GM10248 (cell line): ENCODE measurements around the gene PEPD.
"Not testable (repeated sequence)": the region's sequence is repeated elsewhere in the genome, so short reads cannot be mapped to it uniquely, and the experiment has no call there.

Experiments
- CTCF ChIA-PET: fragments of 300-600 bp; sonication (Branson Sonifier 250); formaldehyde crosslinking; extraction: SDS; loops from one replicate; lab custom pipeline; 2021; ENCODE audit warnings: antibody characterized with exemption; lab: Yijun Ruan, JAX
- POLR2A ChIA-PET: fragments of 350-650 bp; sonication (Branson Sonifier 250); formaldehyde crosslinking; extraction: SDS; loops from one replicate; lab custom pipeline; 2020; ENCODE audit warnings: antibody characterized with exemption; lab: Yijun Ruan, JAX
- DNase-seq: peaks from one replicate; pipeline ENCODE4 v3.0.0; 2012; ENCODE audit errors: extremely low spot score
- CTCF ChIP-seq: IDR thresholded peaks from 2 replicates; pipeline ENCODE4 v1.5.1; 2012; ENCODE audit warnings: mild to moderate bottlenecking, low read depth; ENCODE audit errors: extremely low read depth, missing control alignments, control extremely low read depth

The PEPD gene

DNA sequence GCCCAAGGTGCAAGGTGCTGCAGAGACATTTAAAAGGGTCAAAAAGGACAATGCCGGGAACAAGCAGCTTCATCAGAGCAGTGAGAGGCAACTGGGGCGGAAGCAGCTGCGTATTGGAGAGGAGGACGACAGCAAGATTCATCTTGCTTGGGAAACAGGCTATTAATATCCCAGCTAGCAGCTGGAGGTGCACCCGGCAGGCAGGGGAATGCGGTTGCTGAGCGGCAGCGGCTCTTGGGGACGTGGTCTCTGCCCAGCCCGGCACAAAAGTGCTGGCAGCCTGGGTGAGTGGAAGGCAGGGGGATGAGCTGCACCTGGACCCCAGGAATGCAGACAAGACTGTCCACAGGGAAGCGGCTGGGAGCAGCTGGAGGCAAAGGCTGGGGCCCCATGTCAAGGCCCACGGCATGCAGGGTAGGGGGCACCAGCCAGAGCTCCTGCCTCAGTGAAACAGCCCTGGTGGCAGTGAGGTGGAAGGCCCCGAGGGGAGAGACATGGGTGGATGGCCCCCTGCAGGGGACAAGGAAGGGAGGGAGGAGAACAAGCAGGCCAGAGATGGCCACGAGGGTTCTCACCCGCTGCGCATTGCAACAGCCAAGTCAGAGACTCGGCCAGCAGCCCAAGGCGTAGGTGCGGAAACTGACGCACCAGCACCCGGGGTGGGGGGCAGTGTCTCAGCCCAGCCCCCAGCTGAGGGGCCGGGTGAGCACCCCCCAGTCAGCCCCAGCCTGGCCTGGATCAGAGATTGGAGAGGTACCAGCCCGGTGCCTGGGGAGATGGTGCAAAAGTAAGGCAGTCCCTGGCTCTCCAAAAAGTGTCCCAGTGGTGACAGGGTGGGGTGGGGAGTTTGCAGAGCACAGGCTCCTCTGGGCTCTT lies 34.4 kb downstream of the PEPD start:
- CTCF ChIA-PET, result interaction anchor here (1.2 kb wide), 1 partner anchor 10 kb away, joined by 4 read pairs; no protein-coding TSS in a partner anchor
- POLR2A ChIA-PET, result no interaction called here
- no peak for DNase-seq
- no peak for TF ChIP-seq CTCF

DNA sequence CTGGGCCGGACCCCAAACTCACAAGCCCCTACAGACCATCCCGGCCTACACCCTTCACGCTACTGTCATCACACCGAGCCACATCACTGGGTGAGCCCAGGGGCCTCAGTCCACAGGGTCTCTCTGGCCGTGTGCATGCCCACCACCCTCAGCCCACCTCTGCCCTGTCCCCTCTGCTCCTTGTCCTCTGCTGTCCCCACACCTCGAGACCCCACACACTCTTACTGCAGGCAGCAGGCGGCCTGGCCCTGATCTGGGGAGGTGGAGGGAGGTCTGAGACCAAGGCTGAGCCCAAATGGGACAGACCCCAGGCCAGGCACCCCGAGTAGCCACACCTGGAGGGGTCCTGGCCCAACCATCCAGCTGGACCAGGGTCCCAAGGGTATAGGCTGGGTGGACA lies 35.2 kb downstream of the PEPD start:
- POLR2A ChIA-PET, result no interaction called here
- CTCF ChIA-PET, result no interaction called here
- no peak for TF ChIP-seq CTCF
- DNase-seq, result no peak

GRCh38 chr19:33484226-33484774 lies 37.3 kb downstream of the PEPD start:
- DNase-seq, result no peak
- TF ChIP-seq CTCF, result no peak
- CTCF ChIA-PET, result no interaction called here
- POLR2A ChIA-PET, result no interaction called here

GRCh38 chr19:33482476-33482875 lies 39.1 kb downstream of the PEPD start:
- DNase-seq, result no peak
- CTCF ChIA-PET, result no interaction called here
- POLR2A ChIA-PET, result no interaction called here
- no peak for TF ChIP-seq CTCF

- CTCF ChIA-PET, result no interaction called here
- POLR2A ChIA-PET, result no interaction called here
- no peak for TF ChIP-seq CTCF
- DNase-seq, result no peak
Measured at GRCh38 chr19:33481863-33482262, 39.7 kb downstream of the PEPD start.

DNA sequence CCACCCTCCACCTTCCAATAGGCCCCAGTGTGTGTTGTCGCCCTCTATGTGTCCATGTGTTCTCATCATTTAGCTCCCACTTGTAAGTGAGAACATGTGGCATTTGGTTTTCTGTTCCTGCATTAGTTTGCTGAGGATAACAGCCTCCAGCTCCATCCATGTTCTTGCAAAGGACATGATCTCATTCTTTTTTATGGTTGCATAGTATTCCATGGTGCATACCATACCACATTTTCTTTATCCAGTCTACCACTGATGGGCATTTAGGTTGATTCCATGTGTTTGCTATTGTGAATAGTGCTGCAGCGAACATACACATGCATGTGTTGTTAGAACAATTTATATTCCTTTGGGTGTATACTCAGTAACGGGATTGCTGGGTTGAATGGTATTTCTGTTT lies 42.0 kb downstream of the PEPD start:
- DNase-seq, POLR2A ChIA-PET, CTCF ChIA-PET: not testable (repeated sequence)

GRCh38 chr19:33477781-33478180 lies 43.8 kb downstream of the PEPD start:
- POLR2A ChIA-PET, result no interaction called here
- no peak for DNase-seq
- CTCF ChIA-PET, result interaction anchor here (1.1 kb wide), 1 partner anchor 10 kb away, joined by 4 read pairs; no protein-coding TSS in a partner anchor
- no peak for TF ChIP-seq CTCF
